Caco-2 (cell line): ENCODE results near the gene ARHGEF1. TPM values are rescaled to one million over a fixed set of nuclear protein-coding genes. Genes with fewer than 3 reads are reported as not detected.
"Not testable (repeated sequence)": the region's sequence is repeated elsewhere in the genome, so short reads cannot be mapped to it uniquely, and the experiment has no call there.

ENCODE experiments used
- BruUV-seq: library from RNA; stranded (reverse); fragments of 400-500 nt; replicated peaks from 2 replicates; lab custom pipeline; 2021; lab: Mats Ljungman, UMichigan
- CTCF ChIA-PET: fragments of 300-600 bp; sonication (Branson Sonifier 250); formaldehyde crosslinking; loops from one replicate; lab custom pipeline; 2022; ENCODE audit warnings: antibody characterized with exemption; lab: Charles Lee
- POLR2A ChIA-PET: fragments of 300-600 bp; sonication (Branson Sonifier 250); formaldehyde crosslinking; loops from one replicate; lab custom pipeline; 2022; ENCODE audit warnings: antibody characterized with exemption; lab: Charles Lee
- DNase-seq, 2 experiments: peaks; one replicate each; pipeline versions ENCODE4 v3.0.0 to v3.0.0-alpha.2; 2020 to 2022
- H3K27me3 ChIP-seq: replicated peaks from 2 replicates; pipeline ENCODE4 v1.6.0; 2011; ENCODE audit warnings: low read length; ENCODE audit not compliant: control insufficient read depth, insufficient read depth
- H3K36me3 ChIP-seq: 2 replicates; pipeline ENCODE4 v1.5.1; 2011; ENCODE audit warnings: low read length; ENCODE audit not compliant: control insufficient read depth, insufficient read depth
- H3K4me1 ChIP-seq: fragments of 250-450 bp; sonication (Bioruptor Pico); 2 replicates; pipeline ENCODE4 v1.5.1; 2020; ENCODE audit warnings: mild to moderate bottlenecking
- H3K4me3 ChIP-seq: 2 replicates; pipeline ENCODE4 v1.5.1; 2011; ENCODE audit warnings: low read depth, mild to moderate bottlenecking, control low read depth, low read length
- H3K9me3 ChIP-seq: fragments of 250-450 bp; sonication (Bioruptor Pico); 2 replicates; pipeline ENCODE4 v1.5.1; 2020; ENCODE audit warnings: mild to moderate bottlenecking, moderate library complexity
- H3K27ac Mint-ChIP-seq: one replicate; pipeline ENCODE4 v1.8.0; 2022; ENCODE audit warnings: mixed read lengths; ENCODE audit not compliant: unreplicated experiment
- H3K27me3 Mint-ChIP-seq: one replicate; pipeline ENCODE4 v1.8.0; 2022; ENCODE audit warnings: mixed read lengths; ENCODE audit not compliant: insufficient read depth, unreplicated experiment
- H3K36me3 Mint-ChIP-seq: one replicate; pipeline ENCODE4 v1.8.0; 2022; ENCODE audit warnings: mild to moderate bottlenecking, mixed read lengths; ENCODE audit not compliant: insufficient read depth, unreplicated experiment
- H3K4me1 Mint-ChIP-seq: one replicate; pipeline ENCODE4 v1.8.0; 2022; ENCODE audit warnings: low read depth, mixed read lengths; ENCODE audit not compliant: unreplicated experiment
- H3K4me3 Mint-ChIP-seq: one replicate; pipeline ENCODE4 v1.8.0; 2022; ENCODE audit warnings: mild to moderate bottlenecking, moderate library complexity, mixed read lengths; ENCODE audit not compliant: unreplicated experiment
- H3K9me3 Mint-ChIP-seq: one replicate; pipeline ENCODE4 v1.8.0; 2022; ENCODE audit warnings: mixed read lengths; ENCODE audit not compliant: unreplicated experiment
- intact Hi-C: fragments of 100-400 bp; cut with micrococcal nuclease; formaldehyde crosslinking; loops from one replicate; pipeline ENCODE4 v1.10.0; 2022; ENCODE audit not compliant: unreplicated experiment
- total RNA-seq: library from RNA; stranded (reverse); gene quantifications from 2 replicates; pipeline ENCODE4 v1.2.3, GENCODE V29; 2022
- TF ChIP-seq, protein P1 (sequence below), 2 experiments: fragments of 200-600 bp in 1 of 2; IDR thresholded peaks; 1 replicate in 1 of 2; 2 replicates in 1 of 2; pipeline versions ENCODE4 v1.5.1 to v1.8.0; 2011 to 2022; ENCODE audit warnings: antibody characterized with exemption in 1 of 2, control low read depth in 1 of 2, inconsistent platforms in 1 of 2, low read depth in 1 of 2, low read length in 1 of 2, mild to moderate bottlenecking in 1 of 2, moderate library complexity in 1 of 2; ENCODE audit not compliant: insufficient read depth in 1 of 2, severe bottlenecking in 1 of 2, unreplicated experiment in 1 of 2

ARHGEF1 gene
- total RNA-seq, 1 experiment from 2014 or later, result 63.5 TPM

GRCh38 chr19:41911889-41912731 is 29.1 kb downstream of the ARHGEF1 start:
- no peak overlapping the region for H3K4me3 Mint-ChIP-seq
- ChIA-PET CTCF (no interaction called here), POLR2A (no interaction called here)
- H3K4me1 Mint-ChIP-seq, result no peaks in the 10 kb centered on the region
- peaks cover 5% of the 10 kb centered on the region for H3K27me3 Mint-ChIP-seq
- no peaks in the 10 kb centered on the region for H3K4me1 ChIP-seq
- H3K27me3 ChIP-seq, result no peaks in the 10 kb centered on the region; the same call in 1 of the 2 replicates
- peaks cover 7% of the 10 kb centered on the region for H3K36me3 Mint-ChIP-seq
- TF ChIP-seq, protein P1, sequence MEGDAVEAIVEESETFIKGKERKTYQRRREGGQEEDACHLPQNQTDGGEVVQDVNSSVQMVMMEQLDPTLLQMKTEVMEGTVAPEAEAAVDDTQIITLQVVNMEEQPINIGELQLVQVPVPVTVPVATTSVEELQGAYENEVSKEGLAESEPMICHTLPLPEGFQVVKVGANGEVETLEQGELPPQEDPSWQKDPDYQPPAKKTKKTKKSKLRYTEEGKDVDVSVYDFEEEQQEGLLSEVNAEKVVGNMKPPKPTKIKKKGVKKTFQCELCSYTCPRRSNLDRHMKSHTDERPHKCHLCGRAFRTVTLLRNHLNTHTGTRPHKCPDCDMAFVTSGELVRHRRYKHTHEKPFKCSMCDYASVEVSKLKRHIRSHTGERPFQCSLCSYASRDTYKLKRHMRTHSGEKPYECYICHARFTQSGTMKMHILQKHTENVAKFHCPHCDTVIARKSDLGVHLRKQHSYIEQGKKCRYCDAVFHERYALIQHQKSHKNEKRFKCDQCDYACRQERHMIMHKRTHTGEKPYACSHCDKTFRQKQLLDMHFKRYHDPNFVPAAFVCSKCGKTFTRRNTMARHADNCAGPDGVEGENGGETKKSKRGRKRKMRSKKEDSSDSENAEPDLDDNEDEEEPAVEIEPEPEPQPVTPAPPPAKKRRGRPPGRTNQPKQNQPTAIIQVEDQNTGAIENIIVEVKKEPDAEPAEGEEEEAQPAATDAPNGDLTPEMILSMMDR (IDR thresholded peaks at IDR 0.05; ENCODE audit: insufficient read depth in 1 of 2, low read depth in 1 of 2, low read length in 1 of 2, severe bottlenecking in 1 of 2, unreplicated experiment in 1 of 2), result no peak
- no peaks in the 10 kb centered on the region for H3K9me3 Mint-ChIP-seq
- DNase-seq, result no peak
- no peak overlapping the region for H3K27ac Mint-ChIP-seq
- no TSS peak for BruUV-seq
- H3K9me3 ChIP-seq, result no peaks in the 10 kb centered on the region
- H3K36me3 ChIP-seq, result no peaks in the 10 kb centered on the region
- intact Hi-C loops, result no loop called here
- no peak overlapping the region for H3K4me3 ChIP-seq

GRCh38 chr19:41912899-41913537 is 30.0 kb downstream of the ARHGEF1 start:
- no peaks in the 10 kb centered on the region for H3K9me3 Mint-ChIP-seq
- ChIA-PET POLR2A (no interaction called here), CTCF (no interaction called here)
- H3K4me1 Mint-ChIP-seq, result no peaks in the 10 kb centered on the region
- TF ChIP-seq, protein P1 (IDR thresholded peaks at IDR 0.05; ENCODE audit: insufficient read depth in 1 of 2, low read depth in 1 of 2, low read length in 1 of 2, severe bottlenecking in 1 of 2, unreplicated experiment in 1 of 2), result no peak
- no peaks in the 10 kb centered on the region for H3K9me3 ChIP-seq
- no peaks in the 10 kb centered on the region for H3K4me1 ChIP-seq
- peaks cover 5% of the 10 kb centered on the region for H3K27me3 Mint-ChIP-seq
- no TSS peak for BruUV-seq
- H3K36me3 Mint-ChIP-seq, result peaks cover 7% of the 10 kb centered on the region
- no peak overlapping the region for H3K27ac Mint-ChIP-seq
- H3K27me3 ChIP-seq, result no peaks in the 10 kb centered on the region; the same call in 1 of the 2 replicates
- DNase-seq, result no peak
- no peak overlapping the region for H3K4me3 ChIP-seq
- H3K4me3 Mint-ChIP-seq, result no peak overlapping the region
- H3K36me3 ChIP-seq, result no peaks in the 10 kb centered on the region
- intact Hi-C loops, result no loop called here

DNA sequence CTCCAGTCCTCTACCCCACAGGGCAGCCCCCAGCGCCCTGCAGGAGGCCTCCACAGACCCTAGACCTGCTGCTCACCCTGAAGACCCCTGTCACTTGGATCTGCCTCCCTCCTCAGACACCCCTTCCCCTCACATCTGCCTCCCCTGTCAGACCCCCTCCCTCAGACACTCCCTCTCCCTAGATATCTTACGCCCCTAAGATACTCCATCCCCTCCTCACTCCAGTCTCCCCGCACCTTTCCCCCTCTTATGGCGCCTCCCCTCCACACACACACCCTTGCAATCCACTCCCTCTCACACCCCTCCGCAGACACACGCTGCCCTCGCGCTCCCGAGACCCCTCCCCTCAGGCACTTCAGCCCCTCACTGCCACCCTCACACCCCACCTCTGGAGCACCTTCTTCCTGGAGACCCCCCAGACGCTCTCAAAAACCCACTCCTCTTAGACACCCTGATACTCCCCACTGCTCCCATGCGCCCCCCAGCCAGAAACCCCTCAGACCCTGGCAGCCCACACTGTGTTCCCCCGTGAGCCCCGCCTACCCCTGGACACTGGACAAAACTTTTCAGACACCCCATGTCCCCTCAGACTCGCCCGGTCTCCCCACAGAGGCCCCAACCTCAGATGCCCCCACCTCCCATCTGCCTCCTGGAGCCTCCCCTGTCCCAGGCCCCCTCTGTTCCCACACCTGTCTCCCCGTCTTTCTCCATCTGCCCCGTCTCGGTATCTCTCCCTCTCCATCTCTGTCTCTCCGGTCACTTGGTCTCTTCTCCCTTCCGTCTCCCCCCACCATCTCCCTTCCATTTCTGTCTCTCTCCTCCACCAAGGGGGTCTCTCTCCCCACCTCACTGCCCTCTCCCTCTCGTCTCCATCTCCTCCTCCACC is 30.8 kb downstream of the ARHGEF1 start:
- peaks cover 7% of the 10 kb centered on the region for H3K36me3 Mint-ChIP-seq
- H3K36me3 ChIP-seq, result no peaks in the 10 kb centered on the region
- H3K27ac Mint-ChIP-seq, result no peak overlapping the region
- no TSS peak for BruUV-seq
- TF ChIP-seq, protein P1 (IDR thresholded peaks at IDR 0.05; ENCODE audit: insufficient read depth in 1 of 2, low read depth in 1 of 2, low read length in 1 of 2, severe bottlenecking in 1 of 2, unreplicated experiment in 1 of 2), result no peak
- no peaks in the 10 kb centered on the region for H3K9me3 Mint-ChIP-seq
- no peaks in the 10 kb centered on the region for H3K9me3 ChIP-seq
- ChIA-PET POLR2A (no interaction called here), CTCF (no interaction called here)
- H3K27me3 ChIP-seq, result no peaks in the 10 kb centered on the region; the same call in 1 of the 2 replicates
- H3K4me1 ChIP-seq, result no peaks in the 10 kb centered on the region
- intact Hi-C loops, result no loop called here
- no peak for DNase-seq
- no peaks in the 10 kb centered on the region for H3K4me1 Mint-ChIP-seq
- H3K4me3 ChIP-seq, result no peak overlapping the region
- H3K4me3 Mint-ChIP-seq, result no peak overlapping the region
- H3K27me3 Mint-ChIP-seq, result peaks cover 5% of the 10 kb centered on the region

- H3K9me3 ChIP-seq, H3K4me3 Mint-ChIP-seq, H3K27me3 ChIP-seq: not testable (repeated sequence)
These were observed 31.4 kb downstream of the ARHGEF1 start for GRCh38 chr19:41914424-41914834.

More at GRCh38 chr19:41914424-41914834, 31.4 kb downstream of the ARHGEF1 start:
- H3K9me3 Mint-ChIP-seq, CTCF ChIA-PET, intact Hi-C loops, H3K4me1 ChIP-seq, POLR2A ChIA-PET, H3K27ac Mint-ChIP-seq, BruUV-seq, H3K4me3 ChIP-seq, DNase-seq, H3K36me3 Mint-ChIP-seq, H3K27me3 Mint-ChIP-seq, H3K36me3 ChIP-seq, H3K4me1 Mint-ChIP-seq: not testable (repeated sequence)
